Endodermal cell (in vitro differentiated cells): ENCODE results near the gene PAX5. TPM values are rescaled to one million over a fixed set of nuclear protein-coding genes. Genes with fewer than 3 reads are reported as not detected.

Experiments used
- DNase-seq: peaks from one replicate; pipeline ENCODE4 v3.0.0-alpha.2; 2017
- H3K27ac ChIP-seq: 2 replicates; pipeline ENCODE4 v1.5.1; 2013; ENCODE audit warnings: mild to moderate bottlenecking, low read depth, low read length, moderate library complexity
- H3K27me3 ChIP-seq: 2 replicates; pipeline ENCODE4 v1.6.1; 2013; ENCODE audit warnings: mild to moderate bottlenecking, low read length, moderate library complexity; ENCODE audit not compliant: insufficient read depth, control insufficient read depth, poor library complexity, severe bottlenecking
- H3K36me3 ChIP-seq: 2 replicates; pipeline ENCODE4 v1.7.0; 2013; ENCODE audit warnings: mild to moderate bottlenecking, low read length, moderate library complexity; ENCODE audit not compliant: control insufficient read depth, insufficient read depth
- H3K4me1 ChIP-seq: one replicate; pipeline ENCODE4 v1.7.0; 2013; ENCODE audit warnings: low read length; ENCODE audit not compliant: control insufficient read depth, insufficient read depth
- H3K4me3 ChIP-seq: 2 replicates; pipeline ENCODE4 v1.5.1; 2013; ENCODE audit warnings: mild to moderate bottlenecking, low read length, moderate library complexity
- H3K9ac ChIP-seq: 2 replicates; pipeline ENCODE4 v1.6.1; 2013; ENCODE audit warnings: mild to moderate bottlenecking, low read length, moderate library complexity; ENCODE audit not compliant: poor library complexity, severe bottlenecking; ENCODE audit errors: extremely low read depth
- H3K9me3 ChIP-seq: 2 replicates; pipeline ENCODE4 v1.6.1; 2013; ENCODE audit warnings: mild to moderate bottlenecking, low read length, moderate library complexity; ENCODE audit not compliant: control insufficient read depth
- H3K27ac Mint-ChIP-seq: 2 replicates; pipeline ENCODE4 v1.8.0; 2020; ENCODE audit warnings: mixed read lengths
- H3K27me3 Mint-ChIP-seq: 2 replicates; pipeline ENCODE4 v1.8.0; 2021; ENCODE audit warnings: mild to moderate bottlenecking, mixed read lengths; ENCODE audit not compliant: insufficient read depth
- H3K36me3 Mint-ChIP-seq: 2 replicates; pipeline ENCODE4 v1.8.0; 2020; ENCODE audit warnings: low read depth, mixed read lengths
- H3K4me1 Mint-ChIP-seq: 2 replicates; pipeline ENCODE4 v1.8.0; 2020; ENCODE audit warnings: mixed read lengths
- H3K4me3 Mint-ChIP-seq: 2 replicates; pipeline ENCODE4 v1.8.0; 2020; ENCODE audit warnings: mild to moderate bottlenecking, moderate library complexity, mixed read lengths
- H3K9me3 Mint-ChIP-seq: 2 replicates; pipeline ENCODE4 v1.8.0; 2020; ENCODE audit warnings: mild to moderate bottlenecking, mixed read lengths
- WGBS, 2 experiments: methylation state at CpG; one replicate each; pipeline versions ENCODE4 v1.1.5 to v1.1.7; 2013; ENCODE audit warnings: missing lambda C conversion rate in 2 of 2, mixed read lengths in 1 of 2; ENCODE audit not compliant: insufficient coverage in 1 of 2, insufficient read length in 1 of 2; 5-methylcytosine and 5-hydroxymethylcytosine counted together
- total RNA-seq, 2 donors: library from RNA; stranded (reverse); fragmentation: NEBNext Ultra II Directional in 1 of 2; extraction: Animal tissue kit (Norgen Biotek cat#: 25700) in 1 of 2; gene quantifications; 2 replicates in 1 of 2; 3 replicates in 1 of 2; pipeline ENCODE4 v1.2.1, GENCODE V29; 2021
- TF ChIP-seq, protein P1 (sequence below): fragments of 200-600 bp; sonication (generic); conservative IDR thresholded peaks from 2 replicates; pipeline ENCODE4 v1.5.0; 2021; ENCODE audit warnings: antibody characterized with exemption, mild to moderate bottlenecking

Gene PAX5
- total RNA-seq, 2 donors from 2014 or later, result 0.15 TPM; not detected in 1

DNA sequence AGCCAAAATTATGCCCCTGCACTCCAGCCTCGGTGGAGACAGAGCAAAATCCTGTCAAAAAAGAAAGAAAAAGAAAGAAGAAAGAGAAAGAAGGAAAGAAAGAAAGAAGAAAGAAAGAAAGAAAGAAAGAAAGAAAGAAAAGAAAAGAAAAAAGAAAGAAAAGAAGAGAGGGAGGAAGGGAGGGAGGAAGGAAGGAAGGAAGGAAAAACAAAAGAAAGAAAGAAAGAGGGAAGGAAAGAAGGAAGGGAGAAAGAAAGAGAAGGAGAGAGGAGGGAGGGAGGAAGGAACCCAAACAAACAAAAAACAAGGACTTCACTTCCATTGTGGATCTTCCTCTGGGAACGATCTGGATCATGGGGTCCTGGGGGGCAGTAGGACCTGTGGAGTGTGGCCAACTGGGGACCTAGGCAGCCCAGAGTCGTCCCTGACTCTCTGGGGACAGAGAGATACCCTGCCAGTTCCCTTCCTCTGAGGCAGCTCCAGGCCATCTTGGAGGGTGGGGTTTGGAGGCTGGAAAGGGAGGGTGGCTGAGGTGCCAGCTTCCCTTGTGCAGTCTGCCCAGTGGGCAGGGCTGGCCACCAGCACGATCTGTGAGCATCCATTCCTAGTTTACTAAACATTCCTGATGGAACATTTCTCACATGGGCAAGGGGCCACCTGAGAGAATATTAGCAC is 216.8 kb downstream of the PAX5 start:
- TF ChIP-seq, protein P1, sequence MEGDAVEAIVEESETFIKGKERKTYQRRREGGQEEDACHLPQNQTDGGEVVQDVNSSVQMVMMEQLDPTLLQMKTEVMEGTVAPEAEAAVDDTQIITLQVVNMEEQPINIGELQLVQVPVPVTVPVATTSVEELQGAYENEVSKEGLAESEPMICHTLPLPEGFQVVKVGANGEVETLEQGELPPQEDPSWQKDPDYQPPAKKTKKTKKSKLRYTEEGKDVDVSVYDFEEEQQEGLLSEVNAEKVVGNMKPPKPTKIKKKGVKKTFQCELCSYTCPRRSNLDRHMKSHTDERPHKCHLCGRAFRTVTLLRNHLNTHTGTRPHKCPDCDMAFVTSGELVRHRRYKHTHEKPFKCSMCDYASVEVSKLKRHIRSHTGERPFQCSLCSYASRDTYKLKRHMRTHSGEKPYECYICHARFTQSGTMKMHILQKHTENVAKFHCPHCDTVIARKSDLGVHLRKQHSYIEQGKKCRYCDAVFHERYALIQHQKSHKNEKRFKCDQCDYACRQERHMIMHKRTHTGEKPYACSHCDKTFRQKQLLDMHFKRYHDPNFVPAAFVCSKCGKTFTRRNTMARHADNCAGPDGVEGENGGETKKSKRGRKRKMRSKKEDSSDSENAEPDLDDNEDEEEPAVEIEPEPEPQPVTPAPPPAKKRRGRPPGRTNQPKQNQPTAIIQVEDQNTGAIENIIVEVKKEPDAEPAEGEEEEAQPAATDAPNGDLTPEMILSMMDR, result no peak
- peaks cover 2% of the 10 kb centered on the region for H3K9me3 Mint-ChIP-seq
- no peaks in the 10 kb centered on the region for H3K27me3 ChIP-seq
- H3K27ac ChIP-seq, result no peak overlapping the region
- DNase-seq, result no peak
- H3K9ac ChIP-seq, result no peak overlapping the region
- H3K9me3 ChIP-seq, result no peaks in the 10 kb centered on the region
- no peaks in the 10 kb centered on the region for H3K36me3 ChIP-seq
- WGBS, 2 experiments, result 67 to 82% methylated on average over 2 to 4 of the region's 4 CpGs
- no peak overlapping the region for H3K4me3 Mint-ChIP-seq
- H3K27me3 Mint-ChIP-seq, result peaks cover 34% of the 10 kb centered on the region
- no peaks in the 10 kb centered on the region for H3K4me1 ChIP-seq
- H3K4me3 ChIP-seq, result no peak overlapping the region
- H3K4me1 Mint-ChIP-seq, result peaks cover 13% of the 10 kb centered on the region
- H3K36me3 Mint-ChIP-seq, result no peaks in the 10 kb centered on the region
- no peak overlapping the region for H3K27ac Mint-ChIP-seq

DNA sequence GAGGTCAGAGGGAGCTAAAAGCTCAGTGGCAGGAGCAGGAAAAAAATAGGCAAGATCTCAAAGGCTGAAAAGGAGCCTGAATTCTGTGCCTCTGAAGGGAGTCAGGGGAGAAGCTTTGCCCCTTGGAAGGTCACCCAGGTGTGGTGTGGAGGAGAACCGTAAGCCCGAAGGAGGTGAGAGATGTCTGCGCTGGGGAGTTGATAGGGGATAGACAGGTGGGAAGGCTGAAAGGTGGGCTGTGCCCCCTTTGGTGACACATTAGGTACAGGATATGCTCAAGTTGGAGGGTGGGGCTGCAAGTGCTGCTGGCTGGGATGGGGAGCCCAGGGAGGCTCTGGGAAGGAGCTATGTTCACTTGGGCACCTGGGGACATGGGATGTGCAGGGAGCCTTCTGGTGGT is 217.7 kb downstream of the PAX5 start:
- no peaks in the 10 kb centered on the region for H3K36me3 ChIP-seq
- no peak overlapping the region for H3K27ac ChIP-seq
- Mint-ChIP-seq H3K27ac (no peak overlapping the region), H3K27me3 (peaks cover 32% of the 10 kb centered on the region), H3K4me1 (peaks cover 13% of the 10 kb centered on the region), H3K4me3 (no peak overlapping the region), H3K36me3 (no peaks in the 10 kb centered on the region), H3K9me3 (peaks cover 3% of the 10 kb centered on the region)
- TF ChIP-seq, protein P1, result no peak
- no peaks in the 10 kb centered on the region for H3K9me3 ChIP-seq
- H3K27me3 ChIP-seq, result no peaks in the 10 kb centered on the region
- WGBS, 2 experiments, result 94% methylated on average over 3 of the region's 3 CpGs; no CpG with 5 or more reads in 1 of the 2 experiments
- no peak overlapping the region for H3K4me3 ChIP-seq
- no peak overlapping the region for H3K9ac ChIP-seq
- no peaks in the 10 kb centered on the region for H3K4me1 ChIP-seq
- DNase-seq, result no peak

DNA sequence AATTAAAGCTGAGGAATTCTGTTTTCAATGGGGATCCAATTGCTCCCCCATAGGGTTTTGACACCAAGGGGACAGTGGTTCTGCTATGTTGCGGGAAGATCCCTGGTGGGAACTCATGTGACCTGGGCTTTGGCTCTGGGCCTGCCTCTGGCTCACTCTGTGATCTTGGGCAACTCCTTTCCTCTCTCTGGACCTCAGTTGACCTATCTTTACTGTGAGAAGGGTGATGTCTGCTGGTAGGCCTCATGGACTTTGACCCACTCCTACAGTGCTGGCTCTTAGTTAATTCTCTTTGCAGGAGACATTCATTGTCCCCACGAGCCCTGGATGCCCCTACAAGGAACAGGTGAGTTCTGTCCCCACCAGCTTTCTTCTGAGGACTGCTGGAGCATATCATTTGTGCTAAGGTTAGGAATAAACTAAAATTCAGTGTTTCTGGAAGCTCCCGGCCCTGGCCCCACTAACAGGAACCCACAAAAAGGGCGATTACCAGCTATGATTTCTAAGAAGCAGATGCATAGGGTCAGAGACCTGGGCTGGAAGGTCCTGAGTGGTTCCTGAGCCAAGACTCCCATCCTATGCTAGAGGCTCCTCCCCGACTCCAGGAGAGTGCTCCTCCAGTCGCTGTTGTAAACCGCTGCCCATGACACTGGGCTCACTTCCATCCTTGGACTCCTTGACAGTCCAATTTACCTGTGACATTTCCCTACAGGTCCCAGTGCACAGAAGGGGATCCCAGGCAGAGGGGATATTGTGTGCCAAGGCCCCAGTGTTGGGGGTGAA is 218.3 kb downstream of the PAX5 start:
- Histone ChIP-seq H3K27ac (no peak overlapping the region), H3K4me1 (no peaks in the 10 kb centered on the region), H3K4me3 (no peak overlapping the region), H3K36me3 (no peaks in the 10 kb centered on the region), H3K9ac (no peak overlapping the region), H3K27me3 (no peaks in the 10 kb centered on the region), H3K9me3 (no peaks in the 10 kb centered on the region)
- H3K9me3 Mint-ChIP-seq, result peaks cover 3% of the 10 kb centered on the region
- TF ChIP-seq, protein P1, result no peak
- H3K4me3 Mint-ChIP-seq, result no peak overlapping the region
- no peak for DNase-seq
- no peaks in the 10 kb centered on the region for H3K36me3 Mint-ChIP-seq
- H3K4me1 Mint-ChIP-seq, result peaks cover 9% of the 10 kb centered on the region
- H3K27me3 Mint-ChIP-seq, result peaks cover 32% of the 10 kb centered on the region
- H3K27ac Mint-ChIP-seq, result no peak overlapping the region
- 90% methylated on average over 6 to 7 of the region's 7 CpGs for WGBS, 2 experiments
